ENCODE results near the gene LTO1. TPM values are rescaled to one million over a fixed set of nuclear protein-coding genes. Genes with fewer than 3 reads are reported as not detected.

The LTO1 gene
- total RNA-seq, 1 experiment from 2014 or later = 27.5 TPM

- TF ChIP-seq ZNF512 (CRISPR knock-in tag; IDR thresholded peaks at IDR 0.05; ENCODE audit: borderline replicate concordance) (no peak), GABPB1 (CRISPR knock-in tag; IDR thresholded peaks at IDR 0.05) (no peak), E2F1 (CRISPR knock-in tag; IDR thresholded peaks at IDR 0.05) (no peak), MLX (CRISPR knock-in tag; IDR thresholded peaks at IDR 0.05) (no peak)
Observed at GRCh38 chr11:69671734-69672465, 3.3 kb downstream of the LTO1 start (continued).

GRCh38 chr11:69670158-69670845 is 4.9 kb downstream of the LTO1 start:
- CTCF ChIA-PET = interaction anchor here (0.5 to 2.6 kb wide), 29 partner anchors 8 to 581 kb away, joined by 3 to 31 read pairs (median 4); partner anchors contain the start of genes FGF4 and MYEOV
- peak; percentile 76 for ATAC-seq
- Mint-ChIP-seq H3K9me3 (no peaks in the 10 kb centered on the region), H3K27ac (peak overlapping the region; percentile 86), H3K4me1 (peaks cover 16% of the 10 kb centered on the region), H3K36me3 (peaks cover 30% of the 10 kb centered on the region), H3K27me3 (ENCODE audit: low read depth) (no peaks in the 10 kb centered on the region), H3K4me3 (no peak overlapping the region)
- TF ChIP-seq CTCF (IDR thresholded peaks at IDR 0.05) (peak; percentile 77), NR2C2 (CRISPR knock-in tag; IDR thresholded peaks at IDR 0.05) (no peak)
- peak; percentile 89 for DNase-seq (ENCODE audit: low spot score)
- POLR2A ChIA-PET = interaction anchor here (1.3 kb wide), 1 partner anchor 26 kb away, joined by 4 read pairs; no protein-coding TSS in a partner anchor

- ATAC-seq = no peak
- CTCF ChIA-PET = interaction anchor here (0.6 to 2.6 kb wide), 7 partner anchors 8 to 568 kb away, joined by 3 to 26 read pairs (median 4); no protein-coding TSS in a partner anchor
- Mint-ChIP-seq H3K4me3 (no peak overlapping the region), H3K27ac (no peak overlapping the region), H3K27me3 (ENCODE audit: low read depth) (no peaks in the 10 kb centered on the region), H3K9me3 (no peaks in the 10 kb centered on the region), H3K4me1 (peaks cover 16% of the 10 kb centered on the region), H3K36me3 (peaks cover 30% of the 10 kb centered on the region)
- POLR2A ChIA-PET = no interaction called here
- DNase-seq (ENCODE audit: low spot score) = no peak
- TF ChIP-seq JAZF1 (CRISPR knock-in tag; IDR thresholded peaks at IDR 0.05) (no peak), ZBTB21 (CRISPR knock-in tag; IDR thresholded peaks at IDR 0.05; ENCODE audit: borderline replicate concordance) (no peak), ZNF138 (CRISPR knock-in tag; conservative IDR thresholded peaks at IDR 0.05) (no peak), NFATC4 (CRISPR knock-in tag; IDR thresholded peaks at IDR 0.05) (no peak), MAX (CRISPR knock-in tag; IDR thresholded peaks at IDR 0.05) (no peak), ATF2 (CRISPR knock-in tag; IDR thresholded peaks at IDR 0.05; ENCODE audit: borderline replicate concordance, low read depth) (no peak), E2F5 (CRISPR knock-in tag; IDR thresholded peaks at IDR 0.05) (no peak), GABPB1 (CRISPR knock-in tag; IDR thresholded peaks at IDR 0.05) (no peak), MLX (CRISPR knock-in tag; IDR thresholded peaks at IDR 0.05) (no peak), ZNF263 (CRISPR knock-in tag; IDR thresholded peaks at IDR 0.05; ENCODE audit: low read depth) (no peak), CREB1 (CRISPR knock-in tag; IDR thresholded peaks at IDR 0.05) (no peak), ZNF281 (CRISPR knock-in tag; IDR thresholded peaks at IDR 0.05) (no peak)
Observed at GRCh38 chr11:69669486-69669885, 5.7 kb downstream of the LTO1 start.
